HG03521 (cell line): ENCODE results near the gene SLIT3.

ENCODE experiments used
- ATAC-seq: cut with Tn5 transposase; IDR thresholded peaks from one replicate; pipeline ENCODE4 v1.9.1; 2021; ENCODE audit warnings: mild to moderate bottlenecking, moderate library complexity; ENCODE audit not compliant: unreplicated experiment

SLIT3 gene

DNA sequence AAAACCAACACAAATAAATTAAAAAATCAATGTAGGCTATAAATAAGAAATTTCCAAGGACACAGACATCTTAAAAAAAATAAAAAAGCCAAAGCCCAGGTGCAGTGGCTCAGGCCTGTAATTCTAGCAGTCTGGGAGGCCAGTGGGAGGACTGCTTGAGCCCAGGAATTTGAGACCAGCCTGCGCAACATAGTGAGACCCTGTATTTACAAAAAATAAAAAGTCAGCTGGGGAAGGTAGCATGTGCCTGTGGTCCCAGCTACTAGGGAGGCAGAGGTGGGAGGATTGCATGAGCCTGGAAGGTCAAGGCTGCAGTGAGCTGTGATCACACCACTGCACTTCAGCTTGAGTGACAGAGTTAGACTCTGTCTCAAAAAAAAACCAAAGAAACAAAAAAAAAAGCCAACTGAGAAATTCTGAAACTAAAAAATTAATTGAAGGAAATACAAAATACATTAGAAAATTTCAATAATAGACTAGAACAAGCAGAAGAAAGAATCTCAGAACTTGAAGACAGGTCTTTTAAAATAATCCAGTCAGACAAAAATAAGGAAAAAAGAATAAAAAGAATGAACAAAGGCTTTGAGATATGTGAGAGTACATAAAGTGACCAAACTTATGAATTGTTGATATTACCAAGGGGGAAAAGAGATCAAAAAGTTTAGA lies 572.3 kb downstream of the SLIT3 start:
- no peak for ATAC-seq

DNA sequence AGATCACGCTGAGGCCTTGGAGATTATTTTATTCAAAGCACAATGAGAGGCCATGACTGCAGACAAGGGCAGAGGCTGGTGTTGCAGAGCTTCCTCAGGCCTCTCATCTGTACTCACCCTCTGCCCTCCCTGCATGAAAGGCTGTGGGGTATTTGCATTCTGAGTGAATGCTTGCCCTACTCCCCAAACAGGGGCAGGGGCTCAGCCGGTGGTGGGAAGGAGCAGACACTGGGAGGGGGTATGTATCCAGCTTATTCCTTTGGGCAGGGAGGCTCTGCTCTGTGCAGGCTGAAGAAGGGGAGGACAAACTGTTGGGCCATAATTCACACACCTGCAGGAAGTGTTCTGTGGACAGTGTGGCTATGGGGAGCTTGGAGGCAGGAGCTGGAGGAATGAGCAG lies 573.4 kb downstream of the SLIT3 start:
- ATAC-seq, result no peak

DNA sequence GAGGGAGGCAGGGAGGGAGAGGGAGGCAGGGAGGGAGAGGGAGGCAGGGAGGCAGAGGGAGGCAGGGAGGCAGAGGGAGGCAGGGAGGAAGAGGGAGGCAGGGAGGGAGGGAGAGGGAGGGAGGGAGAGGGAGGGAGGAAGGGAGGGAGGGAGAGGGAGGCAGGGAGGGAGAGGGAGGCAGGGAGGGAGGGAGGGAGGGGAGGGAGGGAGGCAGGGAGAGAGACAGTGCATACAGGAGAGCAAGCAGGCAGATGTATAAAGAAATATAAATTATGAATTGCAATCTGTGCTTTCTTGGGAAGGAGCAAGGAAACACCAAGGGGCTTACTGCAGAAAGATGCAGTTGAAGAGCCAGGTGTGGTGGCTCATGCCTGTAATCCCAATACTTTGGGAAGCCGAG lies 574.6 kb downstream of the SLIT3 start:
- ATAC-seq, result no peak

DNA sequence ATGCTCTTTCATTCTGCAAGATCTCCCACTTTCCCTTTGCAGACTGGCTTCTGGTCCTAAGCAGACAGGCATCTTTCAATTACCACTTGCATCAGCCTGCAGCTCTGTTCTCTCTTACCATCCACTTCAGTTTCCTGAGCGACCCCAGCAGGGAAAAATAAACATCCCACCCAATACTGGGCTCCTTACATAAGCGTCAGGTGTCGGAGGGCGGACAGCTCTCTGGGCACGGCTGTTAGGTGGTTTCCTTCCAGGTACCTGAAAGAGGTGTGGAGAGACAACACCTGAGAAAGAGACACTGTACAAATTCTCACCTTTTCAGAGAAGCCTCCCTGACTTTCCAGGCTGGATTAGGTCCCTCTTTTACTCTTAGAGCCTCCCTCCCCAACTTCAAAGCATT lies 576.7 kb downstream of the SLIT3 start:
- ATAC-seq, result no peak

DNA sequence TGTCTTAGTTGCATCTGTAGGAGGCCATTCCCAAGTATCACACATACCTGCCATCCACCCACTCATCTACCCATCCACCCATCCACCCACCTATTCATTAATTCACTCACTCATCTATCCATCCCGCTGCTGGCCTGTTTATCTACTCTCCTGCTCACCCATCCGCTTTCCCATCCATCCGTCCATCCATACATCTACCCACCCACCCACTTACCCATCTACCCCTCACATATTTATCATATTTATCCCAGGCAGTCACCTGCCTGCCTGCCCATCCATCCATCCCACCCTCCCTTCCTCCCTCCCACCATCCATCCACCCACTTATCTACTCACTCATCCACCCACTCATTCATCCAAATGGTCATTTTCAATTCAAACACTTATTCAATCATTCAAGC lies 577.9 kb downstream of the SLIT3 start:
- no peak for ATAC-seq

DNA sequence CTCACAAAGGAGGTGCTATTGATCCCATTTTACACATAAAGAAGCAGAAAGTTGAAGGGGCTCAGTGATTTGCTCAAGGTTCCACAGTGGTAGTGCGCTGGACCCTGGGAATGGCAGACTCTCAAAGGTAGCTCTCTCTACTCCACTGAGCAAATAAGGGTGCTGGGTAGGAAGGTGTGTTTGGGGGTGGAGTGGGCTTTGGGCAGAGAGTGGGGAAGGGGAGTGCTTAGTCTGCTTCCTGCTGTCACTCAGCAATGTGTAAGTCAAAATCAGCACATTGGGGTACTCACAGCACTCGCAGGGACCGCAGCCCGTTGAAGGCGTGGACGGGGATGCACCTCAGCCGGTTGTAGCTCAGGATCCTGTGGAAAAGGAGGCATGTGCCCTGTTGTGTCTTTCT lies 579.0 kb downstream of the SLIT3 start:
- no peak for ATAC-seq

DNA sequence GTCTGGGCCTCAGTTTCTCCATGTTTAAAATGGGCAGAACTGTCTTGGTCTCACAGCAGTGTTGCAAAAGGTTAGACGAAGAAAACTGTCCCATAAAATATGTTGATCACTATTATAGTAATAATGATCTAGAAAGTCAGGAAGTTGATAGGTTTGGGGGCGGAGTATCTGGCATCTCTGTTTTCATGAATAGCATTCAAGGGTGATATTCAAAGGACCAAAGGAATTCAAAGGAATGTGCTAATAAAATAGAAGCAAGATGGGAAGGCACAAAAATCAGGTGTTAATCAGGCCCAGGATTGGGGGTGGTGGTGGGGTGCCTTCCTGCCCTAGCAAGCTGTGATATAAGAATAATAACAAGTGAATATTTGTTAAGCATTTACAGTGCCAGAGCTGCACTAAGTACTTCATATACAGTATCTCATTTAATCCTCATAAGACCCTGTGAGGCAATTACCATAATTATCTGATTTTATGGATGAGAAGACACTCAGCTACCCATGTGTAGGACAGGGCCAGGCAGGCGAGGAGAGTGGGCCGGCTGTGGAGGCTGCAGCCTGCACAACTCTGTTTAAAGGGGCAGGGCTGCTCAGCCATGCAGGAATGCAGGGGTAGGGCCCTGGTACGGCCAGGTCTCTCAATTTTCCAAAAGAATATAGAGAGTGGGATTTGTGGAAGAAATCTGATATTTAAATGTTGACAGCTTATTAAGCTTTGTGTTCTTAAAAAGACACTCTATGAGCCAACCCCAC lies 579.8 kb downstream of the SLIT3 start:
- no peak for ATAC-seq

DNA sequence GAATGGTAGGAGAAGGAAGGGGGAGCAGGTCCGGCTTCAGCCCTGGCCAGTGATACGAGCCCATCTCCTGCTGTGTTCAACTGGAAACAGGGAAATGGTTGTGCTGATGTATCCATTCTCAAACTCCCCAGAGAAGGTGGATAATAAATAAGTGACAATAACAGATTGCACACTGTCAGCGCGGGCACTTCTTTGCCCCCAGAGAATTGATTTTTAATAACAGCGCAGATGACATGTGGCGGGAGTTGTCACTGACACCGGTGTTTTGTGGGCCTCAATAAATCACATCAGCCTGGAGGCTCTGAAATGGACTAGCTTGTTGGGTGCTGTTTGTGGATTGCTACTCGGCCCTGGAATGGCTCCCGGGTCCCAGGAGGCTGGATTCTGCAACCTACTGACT lies 580.4 kb downstream of the SLIT3 start:
- no peak for ATAC-seq

DNA sequence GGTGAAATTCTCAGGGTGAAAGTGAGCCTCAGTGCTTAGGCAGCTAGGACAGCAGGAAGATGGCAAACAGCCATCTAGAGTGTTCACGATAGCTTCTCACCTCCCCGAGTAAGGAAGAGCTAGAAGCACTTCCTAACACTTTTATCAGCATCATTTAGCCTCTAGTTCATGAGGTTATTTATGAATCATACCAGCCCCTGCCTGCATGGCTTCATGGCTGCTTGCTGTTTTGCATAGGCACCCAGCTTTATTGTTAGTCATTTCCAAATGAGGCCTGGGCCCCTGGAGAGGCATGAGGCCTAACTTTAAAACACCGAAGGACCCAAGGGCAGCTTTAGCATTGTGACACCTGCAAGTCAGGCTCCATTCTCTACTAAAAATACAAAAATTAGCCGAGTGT lies 586.9 kb downstream of the SLIT3 start:
- ATAC-seq, result no peak

DNA sequence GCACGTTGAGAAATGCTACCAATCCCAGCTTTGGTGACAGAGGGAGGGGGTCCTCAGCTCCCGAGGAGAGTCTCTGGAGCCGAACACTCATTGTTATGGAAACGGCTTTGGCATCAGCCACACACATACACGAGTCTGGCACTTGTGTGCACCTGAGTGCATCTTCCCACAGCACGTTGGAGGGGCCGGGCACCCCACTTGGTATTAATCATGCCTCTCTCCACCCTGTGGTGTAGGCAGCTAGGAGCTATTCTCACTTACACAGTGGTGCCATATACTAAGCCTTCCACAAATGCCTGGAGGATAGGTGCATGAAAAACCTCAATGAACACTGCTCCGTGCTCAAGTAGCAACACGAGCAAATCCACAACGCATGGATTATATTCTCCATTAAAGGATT lies 587.9 kb downstream of the SLIT3 start:
- ATAC-seq, result no peak

DNA sequence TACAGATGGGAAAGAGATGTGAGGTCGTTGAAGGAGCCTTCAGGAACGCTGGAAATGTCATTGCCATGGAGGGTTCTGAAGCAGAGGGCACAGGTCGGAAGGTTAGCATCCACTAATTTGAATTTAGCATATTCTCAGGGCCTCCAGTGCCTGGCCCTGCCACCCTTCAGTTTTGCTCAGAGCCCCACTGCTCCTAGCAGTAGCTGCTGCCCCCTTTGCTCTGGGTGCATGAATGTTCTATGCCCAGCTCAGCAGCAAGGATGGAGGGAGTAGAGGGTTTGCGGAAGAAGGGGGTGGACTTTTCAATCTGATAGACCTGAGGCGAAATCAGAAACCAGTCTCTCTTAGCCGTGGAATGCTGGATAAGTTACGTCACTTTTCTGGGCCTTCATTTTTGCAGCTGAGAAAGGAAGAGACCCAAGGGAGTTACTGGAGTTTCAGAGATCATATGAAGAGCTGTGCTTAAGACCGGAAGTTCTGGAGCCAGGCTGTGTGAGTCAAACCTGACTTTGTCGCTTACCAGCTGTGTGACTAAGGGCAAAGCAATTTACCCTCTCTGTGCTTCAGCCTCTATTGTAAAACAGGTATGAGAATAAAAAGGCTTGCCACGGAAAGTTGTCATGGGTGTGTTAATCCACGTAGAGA lies 588.5 kb downstream of the SLIT3 start:
- no peak for ATAC-seq

DNA sequence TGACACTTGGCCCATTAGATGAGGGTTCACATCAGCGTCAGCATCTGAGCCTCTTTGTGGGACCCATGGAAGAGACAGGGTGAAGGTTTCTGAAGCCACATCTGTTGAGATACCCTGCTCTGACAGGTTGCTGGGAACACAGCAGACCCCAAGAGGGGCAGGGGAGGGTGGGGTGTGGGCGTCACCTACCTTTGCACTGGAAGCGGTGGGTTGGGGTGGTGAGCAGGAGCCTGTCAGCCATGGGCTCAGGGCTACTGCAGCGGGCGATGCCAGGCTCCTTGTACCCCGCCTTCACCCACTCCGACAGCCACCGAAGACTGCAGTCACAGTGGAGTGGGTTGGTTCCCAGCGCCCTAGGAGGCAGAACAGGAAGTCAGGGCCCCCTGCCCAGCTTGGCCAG lies 590.2 kb downstream of the SLIT3 start:
- ATAC-seq, result no peak

DNA sequence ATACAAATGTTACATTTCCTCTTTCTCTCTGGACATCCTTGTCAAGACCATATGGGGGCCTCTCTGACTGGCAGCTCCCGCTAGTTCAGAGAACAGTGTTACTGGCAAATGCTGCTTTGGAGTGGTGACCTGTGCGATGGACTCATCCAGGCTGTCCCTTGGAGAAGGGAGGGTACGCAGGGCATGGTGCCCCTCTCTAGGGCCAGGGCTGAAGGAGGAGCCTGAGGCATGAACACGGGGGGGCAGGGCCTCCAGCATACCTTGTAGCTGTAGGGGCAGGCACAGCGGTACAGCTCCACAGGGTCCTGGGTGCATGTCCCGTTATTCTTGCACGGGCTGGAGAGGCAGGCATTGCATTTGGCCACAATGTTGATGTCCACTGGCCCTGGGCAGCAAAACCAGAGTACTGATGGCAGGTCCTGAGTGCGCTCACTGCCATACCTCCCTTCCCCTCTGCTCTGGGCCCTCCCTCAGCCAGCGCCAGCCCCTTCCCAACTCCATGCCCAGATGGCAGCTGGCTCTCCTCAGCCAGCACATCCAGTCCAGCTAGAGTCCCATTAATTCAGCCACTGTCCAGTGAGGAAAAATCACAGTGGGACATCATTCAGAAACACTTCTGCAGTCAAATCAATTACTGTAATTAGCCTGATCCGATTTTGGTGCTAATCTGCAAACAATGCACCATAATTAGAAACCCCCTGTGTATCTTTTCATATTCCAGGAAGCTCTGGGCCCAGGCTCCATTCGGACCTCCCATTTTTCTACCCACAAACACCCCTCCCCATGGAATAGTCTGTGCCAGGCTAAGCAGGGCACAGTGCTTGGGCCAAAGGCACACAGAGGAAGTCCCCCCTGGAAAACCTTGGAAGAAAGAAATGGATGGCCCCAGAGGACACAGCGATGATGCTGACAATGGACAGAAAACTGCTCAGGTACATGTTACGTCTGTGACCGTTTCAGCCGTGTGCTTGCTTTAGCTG lies 592.9 kb downstream of the SLIT3 start:
- no peak for ATAC-seq

DNA sequence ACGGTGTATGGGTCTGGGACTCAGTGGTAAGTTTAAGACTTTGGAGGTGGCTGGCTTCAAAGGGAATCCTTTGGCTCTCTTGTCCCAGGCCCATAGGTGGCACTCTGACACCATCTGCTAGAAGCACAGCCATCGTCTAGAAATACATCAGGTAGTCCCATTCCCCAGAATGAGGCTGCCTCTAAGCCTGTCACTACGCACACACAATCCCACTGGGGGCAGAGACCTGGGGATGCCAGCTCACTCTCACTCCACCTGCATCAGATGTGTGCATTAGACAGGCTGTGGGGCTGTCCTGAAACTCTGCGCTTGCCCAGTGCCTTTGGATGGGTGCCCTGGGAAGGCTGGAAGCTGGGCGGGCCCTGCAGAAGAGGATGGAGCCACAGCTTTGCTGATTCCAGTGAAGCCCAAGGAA lies 594.3 kb downstream of the SLIT3 start:
- ATAC-seq, result no peak

DNA sequence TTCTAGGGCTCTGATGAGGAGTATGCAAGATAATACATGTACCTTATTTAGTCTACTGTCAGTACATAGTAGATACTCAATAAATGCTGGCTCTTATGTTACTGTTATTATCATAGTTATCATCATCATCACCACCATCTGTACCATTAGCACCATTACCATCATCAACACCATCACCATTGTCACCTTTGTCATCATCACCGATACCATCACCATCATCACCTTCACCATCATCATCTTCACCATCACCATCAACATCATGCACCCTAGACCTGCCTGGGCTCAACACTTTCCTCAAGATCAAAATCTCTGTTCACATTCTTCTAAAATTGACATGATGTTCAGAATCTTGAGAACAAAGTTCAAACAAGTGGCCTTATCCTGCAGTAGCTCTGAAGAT lies 595.6 kb downstream of the SLIT3 start:
- ATAC-seq, result no peak

DNA sequence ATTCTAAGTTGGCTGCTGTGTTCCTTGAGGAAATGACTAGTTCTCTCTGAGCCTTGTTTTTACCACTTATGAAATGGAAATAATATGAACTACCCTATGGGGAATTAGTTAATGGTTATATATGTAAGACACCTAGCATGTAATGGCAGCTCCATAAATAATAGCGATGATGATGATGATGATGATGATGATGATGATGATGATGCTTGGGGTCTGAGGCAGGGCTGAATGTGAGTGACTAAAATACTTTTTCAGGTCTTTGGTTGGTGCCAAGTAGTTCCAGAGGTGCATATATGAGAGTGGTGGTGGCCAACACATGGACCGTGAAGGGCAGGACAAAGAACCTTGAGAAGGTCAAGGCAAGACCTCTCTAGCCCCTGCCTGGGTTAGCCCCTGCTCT lies 598.4 kb downstream of the SLIT3 start:
- ATAC-seq, result no peak

DNA sequence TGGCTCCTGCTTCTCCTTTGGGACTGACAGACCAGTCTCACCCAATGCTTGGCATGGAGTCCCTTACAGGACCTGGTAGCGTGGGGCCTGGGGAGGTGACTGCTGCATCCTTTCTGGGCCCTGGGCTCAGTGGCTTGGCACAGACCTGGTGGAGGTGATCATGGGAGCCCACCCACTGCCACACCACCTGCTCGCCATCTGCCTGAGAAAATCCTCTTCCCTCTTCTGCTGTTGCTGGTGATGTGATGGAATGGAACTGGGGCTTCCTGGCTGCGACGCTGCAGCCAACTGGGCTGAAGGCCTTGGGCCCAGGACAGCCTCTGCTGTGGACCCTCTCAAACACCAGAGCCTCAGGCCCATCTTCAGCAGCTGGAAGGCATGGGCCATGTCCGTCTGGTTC lies 599.3 kb downstream of the SLIT3 start:
- ATAC-seq, result no peak

DNA sequence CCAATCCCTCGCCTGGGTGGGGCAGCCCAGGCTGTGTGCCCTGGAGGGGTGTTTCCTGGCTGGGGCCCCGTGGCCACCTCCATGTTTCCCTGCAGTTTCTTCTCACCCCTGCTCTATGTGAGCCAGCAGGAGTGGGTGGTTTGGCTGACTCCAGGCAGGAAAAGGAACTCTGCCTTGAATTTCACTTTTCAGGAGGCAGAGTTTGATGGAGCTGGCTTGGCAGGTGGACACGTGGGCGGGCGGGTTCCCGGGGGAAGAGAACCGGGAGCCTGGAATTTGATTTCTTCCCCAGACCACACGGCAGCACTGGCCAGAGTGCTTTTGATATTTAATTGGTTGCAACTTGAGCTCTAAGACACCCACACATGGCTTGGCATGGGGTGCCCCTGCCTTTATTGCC lies 601.9 kb downstream of the SLIT3 start:
- ATAC-seq, result no peak

DNA sequence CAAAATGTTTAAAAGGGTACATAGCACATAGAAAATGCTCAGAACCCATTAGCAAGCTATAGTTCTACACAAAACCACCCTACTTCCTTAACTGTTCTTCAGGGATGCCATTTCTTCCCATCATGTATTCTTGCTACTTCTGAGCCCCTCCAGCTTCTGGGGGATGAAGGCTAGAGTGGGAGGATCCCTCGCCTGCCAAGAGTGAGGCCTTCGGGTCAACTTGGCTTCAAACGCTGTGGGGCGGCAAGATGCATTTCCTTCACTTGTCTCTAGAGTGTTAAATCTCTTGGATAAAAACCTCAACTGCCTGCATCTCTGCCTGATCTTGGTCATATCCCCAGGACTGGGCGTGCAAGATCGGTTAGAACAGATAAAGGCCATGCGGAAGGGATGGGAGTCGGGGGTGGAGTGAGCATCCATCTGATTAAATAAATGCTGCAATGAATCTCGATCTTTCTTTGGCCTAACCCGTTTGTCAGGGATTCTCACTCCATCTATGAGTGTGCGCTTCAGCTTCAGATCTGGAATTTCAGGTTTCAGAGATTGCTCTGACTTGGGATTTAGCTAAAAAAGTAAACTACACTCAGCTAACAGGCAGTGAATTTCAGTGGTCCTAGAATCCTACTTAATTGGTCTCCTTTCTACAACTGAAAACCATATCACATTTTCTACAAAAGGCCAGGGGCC lies 603.8 kb downstream of the SLIT3 start:
- no peak for ATAC-seq

DNA sequence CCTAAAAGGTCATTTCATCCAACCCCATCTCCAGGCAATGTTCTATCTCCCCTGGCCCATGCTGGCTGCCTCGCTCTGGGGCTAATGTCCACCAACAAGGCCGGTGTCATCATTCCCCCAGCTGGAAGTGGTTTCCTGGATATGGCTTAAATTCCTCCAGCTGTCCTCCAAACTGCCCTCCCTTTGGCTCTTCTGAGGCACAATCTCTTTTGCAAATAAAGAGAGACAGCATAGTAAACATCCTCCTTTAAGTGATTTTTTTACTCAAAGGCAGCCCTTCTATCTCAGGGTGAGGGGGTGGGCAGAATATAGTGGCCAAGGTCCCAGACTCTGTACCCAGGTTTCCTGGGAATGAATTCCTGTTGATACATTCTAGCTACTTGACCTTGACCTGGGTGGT lies 604.3 kb downstream of the SLIT3 start:
- no peak for ATAC-seq
